Upper lobe of right lung (tissue), 1 donor: ENCODE measurements around the gene VENTX. TPM values are rescaled to one million over a fixed set of nuclear protein-coding genes. Genes with fewer than 3 reads are reported as not detected.

Experiments
- ATAC-seq: fragments of 200-7000 bp; cut with Tn5 transposase; one replicate; pipeline ENCODE4 v1.9.1; 2020; ENCODE audit warnings: mild to moderate bottlenecking, moderate library complexity
- DNase-seq: peaks from one replicate; pipeline ENCODE4 v3.0.0-alpha.2; 2020
- H3K27ac ChIP-seq: fragments of 200-600 bp; one replicate; pipeline ENCODE4 v1.8.0; 2022
- H3K27me3 ChIP-seq: fragments of 200-600 bp; one replicate; pipeline ENCODE4 v1.8.0; 2022; ENCODE audit warnings: mild to moderate bottlenecking
- H3K36me3 ChIP-seq: fragments of 200-600 bp; one replicate; pipeline ENCODE4 v1.8.0; 2022
- H3K4me1 ChIP-seq: fragments of 200-600 bp; one replicate; pipeline ENCODE4 v1.8.0; 2022
- H3K4me3 ChIP-seq: fragments of 200-600 bp; one replicate; pipeline ENCODE4 v1.8.0; 2022; ENCODE audit warnings: mild to moderate bottlenecking
- H3K9me3 ChIP-seq: fragments of 200-600 bp; one replicate; pipeline ENCODE4 v1.8.0; 2022
- intact Hi-C: fragments of 100-400 bp; cut with DNase I; formaldehyde crosslinking; loops from one replicate; pipeline ENCODE4 v1.11.0; 2022
- total RNA-seq: library from RNA; stranded (reverse); fragmentation: NEBNext Ultra II Directional; extraction: Animal tissue kit (Norgen Biotek cat#: 25700); gene quantifications from one replicate; pipeline ENCODE4 v1.2.1, GENCODE V29; 2021
- TF ChIP-seq, protein P1 (sequence below): fragments of 200-600 bp; IDR thresholded peaks from one replicate; pipeline ENCODE4 v1.8.0; 2022; ENCODE audit warnings: antibody characterized with exemption
- donor health status: DM: no; HTN: yes; CAD: no; lungs with severe emphysema.

The VENTX gene
- total RNA-seq, 1 donor from 2014 or later: 3.4 TPM

DNA sequence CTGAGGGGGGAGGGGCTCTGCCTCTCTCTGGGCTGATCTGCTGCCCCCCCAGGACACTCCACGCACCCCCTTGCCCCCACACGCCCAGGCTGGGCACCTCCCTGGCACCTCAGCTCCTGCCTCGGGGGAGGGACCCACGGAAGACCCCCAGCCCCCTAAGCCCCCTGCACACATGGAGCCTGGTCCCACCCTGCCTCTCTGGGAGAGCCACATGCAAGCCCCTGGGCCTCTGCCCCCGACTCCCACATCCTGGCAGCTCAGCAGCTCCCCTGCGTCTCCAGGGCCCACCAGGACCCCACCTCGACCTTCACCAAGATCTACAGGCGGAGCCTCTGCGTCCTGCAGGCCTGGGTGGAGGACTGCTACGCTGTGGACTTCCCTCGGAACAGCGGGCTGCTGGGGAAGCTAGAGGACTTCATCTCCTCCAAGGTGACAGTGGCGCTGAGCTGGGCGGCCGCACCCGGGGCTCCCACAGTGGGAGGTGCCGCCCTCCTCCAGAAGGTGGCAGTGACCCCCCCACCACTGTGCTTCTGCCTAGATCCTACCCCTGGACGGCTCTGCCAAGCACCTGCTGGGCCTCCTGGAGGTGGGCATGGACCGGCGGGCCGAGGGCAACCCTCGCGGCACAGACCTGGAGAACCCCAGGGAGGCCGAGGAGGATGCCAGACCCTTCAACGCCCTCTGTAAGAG, 26.4 kb upstream of the VENTX start:
- Histone ChIP-seq H3K27me3 (no peaks in the 10 kb centered on the region), H3K4me1 (no peaks in the 10 kb centered on the region), H3K9me3 (no peaks in the 10 kb centered on the region), H3K36me3 (no peaks in the 10 kb centered on the region), H3K27ac (no peak overlapping the region), H3K4me3 (no peak overlapping the region)
- no peak for ATAC-seq
- TF ChIP-seq, protein P1, sequence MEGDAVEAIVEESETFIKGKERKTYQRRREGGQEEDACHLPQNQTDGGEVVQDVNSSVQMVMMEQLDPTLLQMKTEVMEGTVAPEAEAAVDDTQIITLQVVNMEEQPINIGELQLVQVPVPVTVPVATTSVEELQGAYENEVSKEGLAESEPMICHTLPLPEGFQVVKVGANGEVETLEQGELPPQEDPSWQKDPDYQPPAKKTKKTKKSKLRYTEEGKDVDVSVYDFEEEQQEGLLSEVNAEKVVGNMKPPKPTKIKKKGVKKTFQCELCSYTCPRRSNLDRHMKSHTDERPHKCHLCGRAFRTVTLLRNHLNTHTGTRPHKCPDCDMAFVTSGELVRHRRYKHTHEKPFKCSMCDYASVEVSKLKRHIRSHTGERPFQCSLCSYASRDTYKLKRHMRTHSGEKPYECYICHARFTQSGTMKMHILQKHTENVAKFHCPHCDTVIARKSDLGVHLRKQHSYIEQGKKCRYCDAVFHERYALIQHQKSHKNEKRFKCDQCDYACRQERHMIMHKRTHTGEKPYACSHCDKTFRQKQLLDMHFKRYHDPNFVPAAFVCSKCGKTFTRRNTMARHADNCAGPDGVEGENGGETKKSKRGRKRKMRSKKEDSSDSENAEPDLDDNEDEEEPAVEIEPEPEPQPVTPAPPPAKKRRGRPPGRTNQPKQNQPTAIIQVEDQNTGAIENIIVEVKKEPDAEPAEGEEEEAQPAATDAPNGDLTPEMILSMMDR: no peak
- intact Hi-C loops: no loop called here
- no peak for DNase-seq

- DNase-seq (no peak), ATAC-seq (no peak)
- H3K27me3 ChIP-seq: no peaks in the 10 kb centered on the region
- H3K9me3 ChIP-seq: no peaks in the 10 kb centered on the region
- H3K4me3 ChIP-seq: no peak overlapping the region
- H3K27ac ChIP-seq: no peak overlapping the region
- TF ChIP-seq, protein P1: no peak
- no peaks in the 10 kb centered on the region for H3K4me1 ChIP-seq
- no peaks in the 10 kb centered on the region for H3K36me3 ChIP-seq
- intact Hi-C loops: no loop called here
Measured at GRCh38 chr10:133211959-133212852, 25.4 kb upstream of the VENTX start.

DNA sequence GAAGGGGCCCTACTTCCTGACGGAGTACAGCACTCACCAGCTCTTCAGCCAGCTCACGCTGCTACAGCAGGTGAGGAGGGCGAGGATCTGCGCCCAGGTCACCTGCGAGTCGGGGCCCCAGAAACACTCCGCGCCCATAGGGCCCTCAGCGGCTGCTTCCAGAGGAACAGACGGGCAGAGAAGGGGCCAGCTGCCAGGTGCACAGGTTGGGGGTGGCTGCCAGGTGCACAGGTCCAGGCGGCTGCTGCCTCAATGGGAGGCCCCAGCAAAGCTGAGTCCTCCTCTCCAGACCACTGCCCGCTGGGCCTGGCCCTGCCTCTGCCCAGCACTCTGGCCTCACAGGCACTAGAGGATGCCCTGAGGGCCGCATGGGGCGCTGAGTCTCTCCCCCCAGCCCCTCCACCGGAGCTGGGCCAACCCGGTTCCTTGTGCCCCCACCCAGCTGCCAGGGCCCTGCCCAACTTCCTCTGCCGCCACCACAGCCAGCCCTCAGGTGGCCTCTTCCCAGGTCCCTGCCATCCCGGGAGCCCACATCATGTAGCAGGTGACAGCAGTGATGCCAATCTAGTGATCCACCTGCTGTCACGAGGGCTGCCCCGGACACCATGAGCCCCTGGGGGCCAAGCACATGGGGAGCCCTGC, 24.7 kb upstream of the VENTX start:
- no peak overlapping the region for H3K4me3 ChIP-seq
- H3K36me3 ChIP-seq: no peaks in the 10 kb centered on the region
- H3K27me3 ChIP-seq: no peaks in the 10 kb centered on the region
- peak; percentile 14 for ATAC-seq
- DNase-seq: no peak
- TF ChIP-seq, protein P1: no peak
- H3K9me3 ChIP-seq: no peaks in the 10 kb centered on the region
- H3K4me1 ChIP-seq: no peaks in the 10 kb centered on the region
- intact Hi-C loops: no loop called here
- H3K27ac ChIP-seq: no peak overlapping the region

- ATAC-seq (no peak), DNase-seq (no peak)
- intact Hi-C loops: no loop called here
- Histone ChIP-seq H3K4me3 (no peak overlapping the region), H3K4me1 (no peaks in the 10 kb centered on the region), H3K9me3 (no peaks in the 10 kb centered on the region), H3K27me3 (peaks cover 2% of the 10 kb centered on the region), H3K27ac (no peak overlapping the region), H3K36me3 (no peaks in the 10 kb centered on the region)
- TF ChIP-seq, protein P1: no peak
Measured at GRCh38 chr10:133213641-133214467, 23.8 kb upstream of the VENTX start.
